ENCODE results near the gene NUP88.

DNA sequence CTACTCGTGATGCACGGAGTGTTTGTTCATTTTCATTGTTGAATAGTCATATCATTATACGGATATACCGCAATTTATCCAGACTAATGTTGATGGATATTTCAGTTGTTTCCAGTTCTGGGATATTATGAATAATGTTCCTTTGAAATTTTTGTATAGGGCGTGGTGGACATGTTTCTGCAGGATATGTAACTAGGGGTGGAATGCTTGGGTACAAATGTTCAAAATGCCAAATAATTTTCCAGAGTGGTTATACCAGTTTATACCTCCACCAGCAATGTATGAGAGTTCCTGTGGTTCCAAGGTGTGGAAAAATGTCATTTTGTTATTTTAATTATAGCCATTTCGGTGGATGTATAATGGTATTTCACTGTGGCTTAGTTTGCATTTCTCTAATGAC lies 53.6 kb downstream of the NUP88 start:
- TF ChIP-seq, protein P1, sequence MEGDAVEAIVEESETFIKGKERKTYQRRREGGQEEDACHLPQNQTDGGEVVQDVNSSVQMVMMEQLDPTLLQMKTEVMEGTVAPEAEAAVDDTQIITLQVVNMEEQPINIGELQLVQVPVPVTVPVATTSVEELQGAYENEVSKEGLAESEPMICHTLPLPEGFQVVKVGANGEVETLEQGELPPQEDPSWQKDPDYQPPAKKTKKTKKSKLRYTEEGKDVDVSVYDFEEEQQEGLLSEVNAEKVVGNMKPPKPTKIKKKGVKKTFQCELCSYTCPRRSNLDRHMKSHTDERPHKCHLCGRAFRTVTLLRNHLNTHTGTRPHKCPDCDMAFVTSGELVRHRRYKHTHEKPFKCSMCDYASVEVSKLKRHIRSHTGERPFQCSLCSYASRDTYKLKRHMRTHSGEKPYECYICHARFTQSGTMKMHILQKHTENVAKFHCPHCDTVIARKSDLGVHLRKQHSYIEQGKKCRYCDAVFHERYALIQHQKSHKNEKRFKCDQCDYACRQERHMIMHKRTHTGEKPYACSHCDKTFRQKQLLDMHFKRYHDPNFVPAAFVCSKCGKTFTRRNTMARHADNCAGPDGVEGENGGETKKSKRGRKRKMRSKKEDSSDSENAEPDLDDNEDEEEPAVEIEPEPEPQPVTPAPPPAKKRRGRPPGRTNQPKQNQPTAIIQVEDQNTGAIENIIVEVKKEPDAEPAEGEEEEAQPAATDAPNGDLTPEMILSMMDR (IDR thresholded peaks at IDR 0.05) = no peak
- TF ChIP-seq ZFX (IDR thresholded peaks at IDR 0.05; ENCODE audit: borderline replicate concordance) = no peak

Measured in 22Rv1 (cell line).